Neuronal stem cell (in vitro differentiated cells): ENCODE data around the gene STUB1.
A peak's percentile ranks its signal among the peaks of the same experiment; 100 is the strongest.
"Not testable (repeated sequence)": the region's sequence is repeated elsewhere in the genome, so short reads cannot be mapped to it uniquely, and the experiment has no call there.

ENCODE experiments used
- DNase-seq: peaks from one replicate; pipeline ENCODE4 v3.0.0-alpha.2; 2013; ENCODE audit warnings: low spot score
- H2AFZ ChIP-seq: one replicate; pipeline ENCODE4 v1.6.1; 2013; ENCODE audit warnings: mild to moderate bottlenecking, low read length, inconsistent platforms
- H2AK5ac ChIP-seq: 2 replicates; pipeline ENCODE4 v1.6.1; 2013; ENCODE audit warnings: low read depth, mild to moderate bottlenecking, inconsistent platforms, low read length, moderate library complexity, mixed read lengths
- H2BK120ac ChIP-seq: 2 replicates; pipeline ENCODE4 v1.6.1; 2013; ENCODE audit warnings: low read depth, mild to moderate bottlenecking, inconsistent platforms, low read length, moderate library complexity, mixed read lengths
- H2BK12ac ChIP-seq: one replicate; pipeline ENCODE4 v1.6.1; 2013; ENCODE audit warnings: low read length, inconsistent platforms
- H2BK15ac ChIP-seq: 2 replicates; pipeline ENCODE4 v1.6.1; 2013; ENCODE audit warnings: mild to moderate bottlenecking, low read length, inconsistent platforms, mixed read lengths
- H2BK5ac ChIP-seq: one replicate; pipeline ENCODE4 v1.6.1; 2013; ENCODE audit warnings: inconsistent platforms, mild to moderate bottlenecking, low read length, moderate library complexity
- H3K14ac ChIP-seq: one replicate; pipeline ENCODE4 v1.6.1; 2013; ENCODE audit warnings: low read length, inconsistent platforms
- H3K18ac ChIP-seq: 2 replicates; pipeline ENCODE4 v1.6.1; 2013; ENCODE audit warnings: low read length, inconsistent platforms
- H3K23ac ChIP-seq: 2 replicates; pipeline ENCODE4 v1.6.1; 2013; ENCODE audit warnings: low read depth, mild to moderate bottlenecking, mixed read lengths, low read length, inconsistent platforms; ENCODE audit not compliant: poor library complexity
- H3K27ac ChIP-seq: replicated peaks from 3 replicates; pipeline ENCODE4 v1.5.1; 2013; ENCODE audit warnings: low read length, inconsistent platforms
- H3K27me3 ChIP-seq, 3 experiments: 2 replicates each; pipeline ENCODE4 v1.6.1; 2013; ENCODE audit warnings: low read length in 3 of 3, mild to moderate bottlenecking in 2 of 3, inconsistent platforms in 1 of 3, low read depth in 1 of 3, mixed read lengths in 1 of 3, moderate library complexity in 1 of 3; ENCODE audit not compliant: control insufficient read depth in 3 of 3, insufficient read depth in 3 of 3
- H3K36me3 ChIP-seq, 2 donors: replicated peaks in 1 of 2; 2 replicates each; pipeline ENCODE4 v1.6.1; 2013; ENCODE audit warnings: low read length in 2 of 2; ENCODE audit not compliant: control insufficient read depth in 2 of 2, insufficient read depth in 2 of 2
- H3K4ac ChIP-seq: 2 replicates; pipeline ENCODE4 v1.6.1; 2013; ENCODE audit warnings: inconsistent platforms, mild to moderate bottlenecking, low read length, moderate library complexity
- H3K4me1 ChIP-seq, 2 donors: 1 replicate in 1 of 2; 2 replicates in 1 of 2; pipeline ENCODE4 v1.6.1; 2013; ENCODE audit warnings: low read length in 2 of 2, low read depth in 1 of 2; ENCODE audit not compliant: control insufficient read depth in 2 of 2, insufficient read depth in 1 of 2
- H3K4me2 ChIP-seq: one replicate; pipeline ENCODE4 v1.6.1; 2013; ENCODE audit warnings: mild to moderate bottlenecking, low read length, inconsistent platforms; ENCODE audit not compliant: insufficient read depth, poor library complexity, severe bottlenecking
- H3K4me3 ChIP-seq, 2 donors: 2 replicates each; pipeline ENCODE4 v1.5.1; 2013; ENCODE audit warnings: low read length in 2 of 2, mild to moderate bottlenecking in 2 of 2, inconsistent platforms in 1 of 2, moderate library complexity in 1 of 2
- H3K79me1 ChIP-seq: one replicate; pipeline ENCODE4 v1.6.1; 2013; ENCODE audit warnings: low read depth, mild to moderate bottlenecking, inconsistent platforms, low read length, moderate library complexity
- H3K9ac ChIP-seq: one replicate; pipeline ENCODE4 v1.6.1; 2013; ENCODE audit warnings: mild to moderate bottlenecking, low read depth, low read length, inconsistent platforms; ENCODE audit not compliant: poor library complexity
- H3K9me3 ChIP-seq, 2 donors: replicated peaks in 1 of 2; 2 replicates each; pipeline versions ENCODE3 to v1.6.1; 2013; ENCODE audit warnings: low read length in 2 of 2, mild to moderate bottlenecking in 2 of 2, inconsistent platforms in 1 of 2, low read depth in 1 of 2, mixed read lengths in 1 of 2, moderate library complexity in 1 of 2; ENCODE audit not compliant: control insufficient read depth in 2 of 2, insufficient read depth in 1 of 2
- H4K8ac ChIP-seq: one replicate; pipeline ENCODE4 v1.6.1; 2013; ENCODE audit warnings: low read depth, mild to moderate bottlenecking, inconsistent platforms, low read length, moderate library complexity
- H4K91ac ChIP-seq: one replicate; pipeline ENCODE4 v1.6.1; 2013; ENCODE audit warnings: low read length, low read depth, mild to moderate bottlenecking, inconsistent platforms; ENCODE audit not compliant: poor library complexity
- WGBS, 2 donors: extraction: QIAGEN DNeasy Blood & Tissue Kit; methylation state at CpG; one replicate each; pipeline ENCODE4 v1.1.7; 2013; ENCODE audit warnings: missing lambda C conversion rate in 2 of 2, mixed read lengths in 1 of 2; ENCODE audit not compliant: insufficient read length in 2 of 2, insufficient replicate concordance in 1 of 2; ENCODE audit errors: extremely low coverage in 2 of 2; 5-methylcytosine and 5-hydroxymethylcytosine counted together

The STUB1 gene

GRCh38 chr16:711548-712320 lies 31.5 kb downstream of the STUB1 start:
- no CpG with 5 or more reads among the region's 25 CpGs for WGBS, 2 donors
- no peak overlapping the region for H4K8ac ChIP-seq
- H2BK5ac ChIP-seq: no peak overlapping the region
- H2BK120ac ChIP-seq: no peak overlapping the region
- no peak for DNase-seq
- H3K9me3 ChIP-seq: no peaks in the 10 kb centered on the region
- H3K27me3 ChIP-seq: peaks cover 3 to 34% (median 13%) of the 10 kb centered on the region in 3 experiments
- H2AFZ ChIP-seq: no peak overlapping the region
- no peak overlapping the region for H4K91ac ChIP-seq
- peak overlapping the region; percentile 80 for H3K23ac ChIP-seq
- no peak overlapping the region for H3K4me2 ChIP-seq
- H3K9ac ChIP-seq: no peak overlapping the region
- H3K4me3 ChIP-seq: no peak overlapping the region
- no peak overlapping the region for H3K14ac ChIP-seq
- H3K4ac ChIP-seq: no peak overlapping the region
- peaks cover 2 to 4% of the 10 kb centered on the region in 2 donors for H3K36me3 ChIP-seq
- H3K79me1 ChIP-seq: peaks cover 12% of the 10 kb centered on the region
- H2AK5ac ChIP-seq: peak overlapping the region; percentile 100
- H3K18ac ChIP-seq: peak overlapping the region; percentile 2
- peaks cover 31 to 50% of the 10 kb centered on the region in 2 donors for H3K4me1 ChIP-seq
- H2BK12ac ChIP-seq: no peak overlapping the region
- no peak overlapping the region for H3K27ac ChIP-seq
- peak overlapping the region; percentile 99 for H2BK15ac ChIP-seq

DNA sequence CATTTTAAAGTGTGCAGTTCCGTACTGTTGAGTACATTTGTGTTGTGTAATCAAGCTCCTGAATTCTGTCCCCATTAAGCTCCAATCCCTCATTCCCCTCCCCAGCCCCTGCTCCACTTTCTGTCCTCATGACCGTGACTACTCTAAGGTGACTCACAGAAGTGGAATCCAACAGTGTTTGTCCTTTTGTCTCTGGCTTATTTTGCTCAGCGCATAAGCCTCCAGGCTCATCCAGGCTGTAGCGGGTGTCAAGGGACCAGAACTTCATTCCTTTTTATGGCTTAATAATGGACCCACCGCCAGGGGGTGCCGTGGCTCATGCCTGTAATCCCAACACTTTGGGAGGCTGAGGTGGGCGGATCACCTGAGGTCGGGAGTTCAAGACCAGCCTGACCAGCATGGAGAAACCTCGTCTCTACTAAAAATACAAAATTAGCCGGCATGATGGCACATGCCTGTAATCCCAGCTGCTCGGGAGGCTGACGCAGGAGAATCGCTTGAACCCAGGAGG lies 32.6 kb downstream of the STUB1 start:
- H3K4me2 ChIP-seq, H3K4me3 ChIP-seq, H2AK5ac ChIP-seq, DNase-seq, H3K9me3 ChIP-seq, H3K14ac ChIP-seq, H4K8ac ChIP-seq, H2BK5ac ChIP-seq, H3K23ac ChIP-seq, H3K9ac ChIP-seq, H3K4ac ChIP-seq, H2AFZ ChIP-seq, H2BK120ac ChIP-seq, H3K27ac ChIP-seq, H4K91ac ChIP-seq, H2BK15ac ChIP-seq, H3K18ac ChIP-seq, H2BK12ac ChIP-seq: not testable (repeated sequence)
- peaks cover 42 to 55% of the 10 kb centered on the region in 2 donors for H3K4me1 ChIP-seq
- H3K79me1 ChIP-seq: peaks cover 18% of the 10 kb centered on the region
- peaks cover 0 to 23% (median 5%) of the 10 kb centered on the region in 3 experiments for H3K27me3 ChIP-seq
- H3K36me3 ChIP-seq: peaks cover 11 to 15% of the 10 kb centered on the region in 2 donors
- whole genome bisulfite sequencing, 2 donors: no CpG with 5 or more reads among the region's 13 CpGs

DNA sequence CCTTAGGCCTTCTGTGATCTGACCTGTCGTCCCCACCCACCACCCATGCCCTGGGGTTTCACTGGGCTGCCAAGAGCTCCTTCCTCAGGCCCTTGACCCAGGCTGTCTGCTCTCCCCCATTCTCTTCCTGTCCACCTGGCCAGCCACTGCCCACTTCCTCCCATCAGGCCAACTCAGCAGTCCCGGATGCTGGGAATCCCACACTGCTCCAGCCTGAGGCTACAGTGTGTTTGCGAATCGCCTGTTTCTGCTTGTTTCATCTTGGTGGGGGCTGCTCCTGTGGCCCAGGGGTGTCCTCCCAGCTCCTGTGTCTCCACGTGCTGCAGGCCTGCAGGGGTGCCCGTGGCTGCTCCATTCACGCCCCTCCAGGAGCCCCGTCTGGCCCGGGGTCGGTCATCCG lies 33.9 kb downstream of the STUB1 start:
- Histone ChIP-seq H3K27me3 (peaks cover 0 to 10% (median 0%) of the 10 kb centered on the region in 3 experiments), H3K79me1 (peaks cover 28% of the 10 kb centered on the region), H2BK5ac (peak overlapping the region; percentile 75), H4K91ac (peak overlapping the region; percentile 85), H3K23ac (peak overlapping the region; percentile 55), H3K4ac (peak overlapping the region; percentile 84), H3K14ac (no peak overlapping the region), H3K9me3 (no peaks in the 10 kb centered on the region), H2BK15ac (peak overlapping the region; percentile 99), H2BK12ac (peak overlapping the region; percentile 75), H3K18ac (peak overlapping the region; percentile 93), H3K9ac (peak overlapping the region; percentile 24), H3K4me2 (peak overlapping the region; percentile 62), H2AFZ (peak overlapping the region; percentile 90), H3K36me3 (peaks cover 11 to 27% of the 10 kb centered on the region in 2 donors), H3K4me3 (peak overlapping the region in 1 of 2 donors; percentile 62), H2AK5ac (peak overlapping the region; percentile 98), H3K4me1 (peaks cover 50 to 64% of the 10 kb centered on the region in 2 donors), H2BK120ac (peak overlapping the region; percentile 87), H4K8ac (peak overlapping the region; percentile 86), H3K27ac (no peak overlapping the region)
- DNase-seq: no peak
- WGBS, 2 donors: no CpG with 5 or more reads among the region's 11 CpGs
